Upper lobe of left lung (tissue), 6 donors: Measurements from ENCODE around the gene ZMIZ2. TPM values are rescaled to one million over a fixed set of nuclear protein-coding genes. Genes with fewer than 3 reads are reported as not detected.
"Not testable (repeated sequence)": the region's sequence is repeated elsewhere in the genome, so short reads cannot be mapped to it uniquely, and the experiment has no call there.

ENCODE experiments used
- ATAC-seq, 2 donors: fragments of 200-7000 bp; cut with Tn5 transposase; one replicate each; pipeline ENCODE4 v1.9.1; 2022; ENCODE audit warnings: mild to moderate bottlenecking in 2 of 2, moderate library complexity in 2 of 2; ENCODE audit not compliant: low FRiP score in 2 of 2
- DNase-seq, 2 donors: peaks; one replicate each; pipeline ENCODE4 v3.0.0-alpha.2; 2019 to 2020
- H3K27ac ChIP-seq, 4 donors: fragments of 200-600 bp; sonication (generic); one replicate each; pipeline ENCODE4 v1.5.1; 2016 to 2019
- H3K27me3 ChIP-seq, 4 donors: fragments of 200-600 bp; sonication (generic); one replicate each; pipeline ENCODE4 v1.5.1; 2017 to 2019
- H3K36me3 ChIP-seq, 4 donors: fragments of 200-600 bp; sonication (generic); one replicate each; pipeline ENCODE4 v1.5.1; 2016 to 2019
- H3K4me1 ChIP-seq, 4 donors: fragments of 200-600 bp; sonication (generic); one replicate each; pipeline ENCODE4 v1.5.1; 2018 to 2019
- H3K4me3 ChIP-seq, 4 donors: fragments of 200-600 bp; sonication (generic); one replicate each; pipeline ENCODE4 v1.5.1; 2017 to 2019; ENCODE audit warnings: mild to moderate bottlenecking in 2 of 4, moderate library complexity in 1 of 4
- H3K9me3 ChIP-seq, 4 donors: fragments of 200-600 bp; sonication (generic); one replicate each; pipeline ENCODE4 v1.5.1; 2018 to 2019
- CTCF ChIP-seq, 6 experiments: fragments of 450-650 bp in 4 of 6; fragments of 200-600 bp in 2 of 6; sonication (generic) in 2 of 6; IDR thresholded peaks; one replicate each; pipeline ENCODE4 v1.5.1; 2016 to 2019; ENCODE audit warnings: antibody characterized with exemption in 6 of 6
- EP300 ChIP-seq, 4 donors: sonication (generic); formaldehyde crosslinking; IDR thresholded peaks; one replicate each; pipeline ENCODE4 v1.5.1; 2017; ENCODE audit warnings: antibody characterized with exemption in 4 of 4, control low read depth in 2 of 4
- POLR2A ChIP-seq, 4 donors: fragments of 450-650 bp; IDR thresholded peaks; one replicate each; pipeline ENCODE4 v1.5.1; 2016 to 2017; ENCODE audit warnings: antibody characterized with exemption in 4 of 4, mild to moderate bottlenecking in 2 of 4
- POLR2AphosphoS5 ChIP-seq, 2 donors: sonication (generic); formaldehyde crosslinking; IDR thresholded peaks; one replicate each; pipeline ENCODE4 v1.5.1; 2017; ENCODE audit warnings: antibody characterized with exemption in 2 of 2
- WGBS, 2 donors: methylation state at CpG; one replicate each; pipeline ENCODE4 v1.1.5; 2017 to 2018; 5-methylcytosine and 5-hydroxymethylcytosine counted together
- total RNA-seq, 6 donors: library from RNA; depleted of rRNA in 4 of 6; stranded (reverse); fragments of >200 nt in 4 of 6; gene quantifications; one replicate each; pipeline versions ENCODE4 v1.1.0 to v1.2.1, GENCODE V29; 2016 to 2021
- donor health status: DM: no; HTN: no; CAD: no; lungs with moderate emphysema.
- donor health status: DM: no; HTN: yes; CAD: no; lungs with severe emphysema.

The ZMIZ2 gene
- total RNA-seq, 6 donors from 2014 or later, result 27.0 to 161 (median 85.7) TPM

DNA sequence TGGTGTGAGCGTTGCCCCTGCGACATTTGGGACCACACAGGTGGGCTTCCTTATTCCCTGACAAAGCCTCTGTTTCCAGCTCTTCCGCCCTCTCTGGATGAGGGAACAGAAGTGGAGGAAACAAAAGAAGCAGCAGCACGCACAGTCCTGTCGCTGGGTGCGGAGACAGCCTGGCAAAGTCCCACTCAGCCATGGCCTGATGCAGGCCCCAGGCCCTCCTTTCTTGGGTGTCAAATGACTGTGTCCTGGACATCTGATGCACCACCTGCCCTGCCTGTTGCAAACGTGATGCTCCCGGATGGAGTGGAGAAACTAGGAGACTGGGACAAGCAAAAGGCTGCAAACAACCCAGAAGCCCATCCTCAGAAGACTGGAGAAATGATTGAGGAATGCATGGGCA is 20.7 kb downstream of the ZMIZ2 start:
- Histone ChIP-seq H3K27me3 (no peaks in the 10 kb centered on the region), H3K9me3 (no peaks in the 10 kb centered on the region), H3K4me1 (peaks cover 32 to 37% (median 34%) of the 10 kb centered on the region in 4 donors), H3K36me3 (peaks cover 15 to 39% (median 32%) of the 10 kb centered on the region in 4 donors), H3K27ac (peak overlapping the region; percentile 47 to 75 (median 66)), H3K4me3 (peak overlapping the region in 1 of 4 donors; percentile 13)
- DNase-seq (no peak), ATAC-seq (peak in 1 of 2 donors; percentile 2)
- WGBS, 2 donors, result 69 to 88% methylated on average over 6 to 8 of the region's 8 CpGs
- no peak for TF ChIP-seq EP300 (IDR thresholded peaks at IDR 0.05)
- no peak for TF ChIP-seq POLR2A (IDR thresholded peaks at IDR 0.05)
- TF ChIP-seq POLR2AphosphoS5 (IDR thresholded peaks at IDR 0.05), result no peak
- no peak for TF ChIP-seq CTCF (IDR thresholded peaks at IDR 0.05)

- TF ChIP-seq POLR2A (IDR thresholded peaks at IDR 0.05), result peak in 1 of 4 donors; percentile 10
- no peak for TF ChIP-seq CTCF (IDR thresholded peaks at IDR 0.05)
- TF ChIP-seq POLR2AphosphoS5 (IDR thresholded peaks at IDR 0.05), result no peak
- no peak for TF ChIP-seq EP300 (IDR thresholded peaks at IDR 0.05)
- Histone ChIP-seq H3K27me3 (no peaks in the 10 kb centered on the region), H3K4me1 (peaks cover 32 to 37% (median 34%) of the 10 kb centered on the region in 4 donors), H3K36me3 (peaks cover 15 to 34% (median 27%) of the 10 kb centered on the region in 4 donors), H3K4me3 (peak overlapping the region in 1 of 4 donors; percentile 13), H3K27ac (peak overlapping the region; percentile 47 to 75 (median 66)), H3K9me3 (no peaks in the 10 kb centered on the region)
- DNase-seq (no peak), ATAC-seq (peak; percentile 59 to 74)
- WGBS, 2 donors, result 15% methylated on average over 10 of the region's 10 CpGs
These were observed 21.2 kb downstream of the ZMIZ2 start for GRCh38 chr7:44769776-44770294.

- H3K4me1 ChIP-seq, result peaks cover 32 to 37% (median 34%) of the 10 kb centered on the region in 4 donors
- ATAC-seq, result no peak
- no peak for TF ChIP-seq POLR2A (IDR thresholded peaks at IDR 0.05)
- no peak for TF ChIP-seq EP300 (IDR thresholded peaks at IDR 0.05)
- no peak for TF ChIP-seq CTCF (IDR thresholded peaks at IDR 0.05)
- no peak for TF ChIP-seq POLR2AphosphoS5 (IDR thresholded peaks at IDR 0.05)
- 79 to 89% methylated on average over 3 of the region's 3 CpGs for WGBS, 2 donors
- no peaks in the 10 kb centered on the region for H3K9me3 ChIP-seq
- H3K27me3 ChIP-seq, result no peaks in the 10 kb centered on the region
- peaks cover 3 to 19% (median 13%) of the 10 kb centered on the region in 4 donors for H3K36me3 ChIP-seq
- DNase-seq, result no peak
- no peak overlapping the region for H3K27ac ChIP-seq
- H3K4me3 ChIP-seq, result no peak overlapping the region
These were observed 22.7 kb downstream of the ZMIZ2 start for GRCh38 chr7:44771358-44771757.

GRCh38 chr7:44772440-44772839 is 23.8 kb downstream of the ZMIZ2 start:
- Histone ChIP-seq H3K4me3 (no peak overlapping the region), H3K36me3 (peaks cover 0 to 8% (median 3%) of the 10 kb centered on the region in 4 donors), H3K4me1 (peaks cover 32 to 36% (median 34%) of the 10 kb centered on the region in 4 donors), H3K27me3 (no peaks in the 10 kb centered on the region), H3K27ac (no peak overlapping the region), H3K9me3 (no peaks in the 10 kb centered on the region)
- no peak for TF ChIP-seq CTCF (IDR thresholded peaks at IDR 0.05)
- 72 to 78% methylated on average over 6 of the region's 6 CpGs for WGBS, 2 donors
- ATAC-seq (no peak), DNase-seq (no peak)

GRCh38 chr7:44772867-44773266 is 24.2 kb downstream of the ZMIZ2 start:
- H3K9me3 ChIP-seq, result no peaks in the 10 kb centered on the region

DNA sequence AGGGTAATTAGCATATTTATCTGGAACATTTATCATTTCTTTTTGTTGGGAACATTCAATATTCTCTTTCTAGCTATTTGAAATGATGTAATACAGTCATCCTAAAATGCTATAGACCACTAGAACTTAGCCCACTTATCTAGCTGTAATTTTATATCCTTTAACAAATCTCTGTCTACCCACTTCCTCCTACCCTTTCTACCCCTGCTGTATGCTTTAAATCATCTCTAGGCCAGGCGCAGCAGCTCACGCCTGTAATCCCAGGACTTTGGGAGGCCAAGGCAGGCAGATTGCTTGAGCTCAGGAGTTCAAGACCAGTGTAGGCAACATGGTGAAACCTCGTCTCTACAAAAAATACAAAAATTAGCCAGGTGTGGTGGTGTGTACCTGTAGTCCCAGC is 25.8 kb downstream of the ZMIZ2 start:
- not testable (repeated sequence) for H3K27me3 ChIP-seq, H3K36me3 ChIP-seq, H3K27ac ChIP-seq, H3K4me3 ChIP-seq, DNase-seq, ATAC-seq, H3K9me3 ChIP-seq
- 73 to 74% methylated on average over 3 of the region's 3 CpGs for WGBS, 2 donors
- H3K4me1 ChIP-seq, result peaks cover 13 to 17% (median 13%) of the 10 kb centered on the region in 4 donors

More at GRCh38 chr7:44772867-44773266, 24.2 kb downstream of the ZMIZ2 start:
- TF ChIP-seq CTCF (IDR thresholded peaks at IDR 0.05) (no peak), POLR2A (IDR thresholded peaks at IDR 0.05) (no peak), POLR2AphosphoS5 (IDR thresholded peaks at IDR 0.05) (no peak), EP300 (IDR thresholded peaks at IDR 0.05) (no peak)
- DNase-seq, result no peak
- Histone ChIP-seq H3K4me3 (no peak overlapping the region), H3K27me3 (no peaks in the 10 kb centered on the region), H3K36me3 (peaks cover 0 to 4% (median under 1%) of the 10 kb centered on the region in 4 donors), H3K4me1 (peaks cover 29 to 32% (median 30%) of the 10 kb centered on the region in 4 donors), H3K27ac (no peak overlapping the region)
- 71 to 82% methylated on average over 9 to 10 of the region's 10 CpGs for WGBS, 2 donors
- ATAC-seq, result no peak
